ENCODE data around the gene ANAPC16.

- no peak for TF ChIP-seq CTCF (IDR thresholded peaks at IDR 0.05)
- no peak for TF ChIP-seq POLR2A (IDR thresholded peaks at IDR 0.05)
- TF ChIP-seq POLR2AphosphoS5 (IDR thresholded peaks at IDR 0.05), result no peak
Observed at GRCh38 chr10:72204724-72205123, 11.1 kb upstream of the ANAPC16 start.
